Glomerular visceral epithelial cell (primary cell): ENCODE data around the gene SEMA6C.
"Not testable (repeated sequence)": the region's sequence is repeated elsewhere in the genome, so short reads cannot be mapped to it uniquely, and the experiment has no call there.

Experiments
- DNase-seq: peaks from one replicate; pipeline ENCODE4 v3.0.0-alpha.2; 2016; ENCODE audit errors: extremely low spot score

The SEMA6C gene

GRCh38 chr1:151130987-151131586, 15.3 kb downstream of the SEMA6C start:
- no peak for DNase-seq

- no peak for DNase-seq
Measured at GRCh38 chr1:151128800-151129199, 17.6 kb downstream of the SEMA6C start.

GRCh38 chr1:151124763-151125403, 21.5 kb downstream of the SEMA6C start:
- no peak for DNase-seq

GRCh38 chr1:151113877-151114276, 32.6 kb downstream of the SEMA6C start:
- DNase-seq = no peak

- no peak for DNase-seq
Measured at GRCh38 chr1:151108331-151108730, 38.1 kb downstream of the SEMA6C start.

- DNase-seq = peak; percentile 20
Measured at GRCh38 chr1:151106894-151107293, 39.5 kb downstream of the SEMA6C start.

- DNase-seq = no peak
Measured at GRCh38 chr1:151104630-151105029, 41.8 kb downstream of the SEMA6C start.

GRCh38 chr1:151098126-151098525, 48.3 kb downstream of the SEMA6C start:
- DNase-seq = no peak

- not testable (repeated sequence) for DNase-seq
Measured at GRCh38 chr1:151097426-151097825, 49.0 kb downstream of the SEMA6C start.

GRCh38 chr1:151085953-151086559, 60.4 kb downstream of the SEMA6C start:
- DNase-seq = no peak
